Measurements from ENCODE around the gene DHX30. TPM values are rescaled to one million over a fixed set of nuclear protein-coding genes. Genes with fewer than 3 reads are reported as not detected.

The DHX30 gene
- total RNA-seq, 1 experiment from 2014 or later, result 65.1 TPM

DNA sequence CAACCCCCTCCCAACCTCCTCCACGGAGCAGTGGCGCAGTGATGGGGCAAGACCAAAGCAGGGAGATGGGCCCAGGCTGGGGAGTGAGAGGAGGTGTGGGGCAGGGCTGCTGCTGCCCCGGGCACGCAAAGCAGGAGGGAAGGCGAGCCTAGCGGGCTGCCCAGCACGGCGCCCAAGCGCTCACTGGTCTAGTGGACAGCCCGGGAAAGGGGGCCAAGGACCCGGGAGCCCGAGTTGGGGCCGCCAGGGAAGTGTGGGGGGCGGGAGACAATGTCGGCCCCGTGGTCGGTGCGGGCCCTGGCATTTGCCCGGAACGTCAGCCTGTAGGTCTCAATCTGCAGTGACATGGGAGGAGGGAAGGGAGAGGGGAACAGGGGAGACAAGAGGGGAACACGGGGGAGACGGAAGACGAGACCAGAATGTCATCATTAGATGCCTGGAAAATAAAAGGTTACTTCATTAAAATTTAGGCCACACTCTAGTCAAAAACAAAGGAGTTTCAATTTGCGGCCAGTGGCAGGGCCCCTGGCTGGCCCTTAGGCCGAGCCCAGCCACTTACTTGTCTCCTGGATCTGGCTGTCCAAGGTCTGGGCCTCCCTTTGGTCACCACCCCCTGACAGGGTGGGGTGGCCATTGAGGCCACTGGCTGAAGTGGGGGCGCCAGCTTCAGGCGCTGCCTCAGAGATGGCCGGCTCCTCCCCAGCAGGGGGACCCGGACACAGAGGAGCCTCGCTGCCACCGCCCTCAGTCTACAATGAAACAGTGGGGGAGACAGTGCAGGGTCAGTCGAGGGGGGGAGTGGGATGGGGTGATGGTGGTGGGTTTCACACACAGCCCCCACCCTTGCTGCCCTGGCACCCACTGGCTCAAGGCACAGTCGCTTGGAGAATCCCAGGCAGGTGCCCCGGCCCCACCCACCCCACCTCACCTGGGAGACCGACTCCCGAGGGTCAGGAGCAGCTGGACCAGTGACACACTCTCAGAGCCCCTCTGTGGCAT lies 50.0 kb downstream of the DHX30 start:
- Histone ChIP-seq H3K27ac (ENCODE audit: low read length) (no peak overlapping the region), H3K36me3 (ENCODE audit: control insufficient read depth, insufficient read depth, low read length) (no peaks in the 10 kb centered on the region), H3K9me3 (ENCODE audit: control insufficient read depth, insufficient read depth, low read depth, low read length) (no peaks in the 10 kb centered on the region), H3K4me3 (ENCODE audit: low read depth in 2 of 2, low read length in 2 of 2) (no peak overlapping the region), H3K27me3 (ENCODE audit: control insufficient read depth, insufficient read depth, low read length) (no peaks in the 10 kb centered on the region), H3K4me1 (ENCODE audit: control insufficient read depth, insufficient read depth, low read length) (no peaks in the 10 kb centered on the region)
- BruUV-seq (replicated peaks), result no TSS peak
- intact Hi-C loops (cut with micrococcal nuclease; ENCODE audit: unreplicated experiment) (loop anchor here (10.0 kb wide), 1 partner anchor 302 kb away; no protein-coding TSS in a partner anchor), in situ Hi-C loops (cut with HindIII; ENCODE audit: low pct_unique_long_range_greater_than_20kb, low sequenced_read_pairs) (no loop called here)
- DNase-seq (ENCODE audit: low read depth, low spot score), result no peak
- CTCF ChIA-PET, result no interaction called here
- TF ChIP-seq, protein P1, sequence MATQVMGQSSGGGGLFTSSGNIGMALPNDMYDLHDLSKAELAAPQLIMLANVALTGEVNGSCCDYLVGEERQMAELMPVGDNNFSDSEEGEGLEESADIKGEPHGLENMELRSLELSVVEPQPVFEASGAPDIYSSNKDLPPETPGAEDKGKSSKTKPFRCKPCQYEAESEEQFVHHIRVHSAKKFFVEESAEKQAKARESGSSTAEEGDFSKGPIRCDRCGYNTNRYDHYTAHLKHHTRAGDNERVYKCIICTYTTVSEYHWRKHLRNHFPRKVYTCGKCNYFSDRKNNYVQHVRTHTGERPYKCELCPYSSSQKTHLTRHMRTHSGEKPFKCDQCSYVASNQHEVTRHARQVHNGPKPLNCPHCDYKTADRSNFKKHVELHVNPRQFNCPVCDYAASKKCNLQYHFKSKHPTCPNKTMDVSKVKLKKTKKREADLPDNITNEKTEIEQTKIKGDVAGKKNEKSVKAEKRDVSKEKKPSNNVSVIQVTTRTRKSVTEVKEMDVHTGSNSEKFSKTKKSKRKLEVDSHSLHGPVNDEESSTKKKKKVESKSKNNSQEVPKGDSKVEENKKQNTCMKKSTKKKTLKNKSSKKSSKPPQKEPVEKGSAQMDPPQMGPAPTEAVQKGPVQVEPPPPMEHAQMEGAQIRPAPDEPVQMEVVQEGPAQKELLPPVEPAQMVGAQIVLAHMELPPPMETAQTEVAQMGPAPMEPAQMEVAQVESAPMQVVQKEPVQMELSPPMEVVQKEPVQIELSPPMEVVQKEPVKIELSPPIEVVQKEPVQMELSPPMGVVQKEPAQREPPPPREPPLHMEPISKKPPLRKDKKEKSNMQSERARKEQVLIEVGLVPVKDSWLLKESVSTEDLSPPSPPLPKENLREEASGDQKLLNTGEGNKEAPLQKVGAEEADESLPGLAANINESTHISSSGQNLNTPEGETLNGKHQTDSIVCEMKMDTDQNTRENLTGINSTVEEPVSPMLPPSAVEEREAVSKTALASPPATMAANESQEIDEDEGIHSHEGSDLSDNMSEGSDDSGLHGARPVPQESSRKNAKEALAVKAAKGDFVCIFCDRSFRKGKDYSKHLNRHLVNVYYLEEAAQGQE (IDR thresholded peaks at IDR 0.05; ENCODE audit: insufficient read depth in 1 of 2, low read depth in 2 of 2, low read length in 1 of 2), result no peak
- TF ChIP-seq POLR2AphosphoS5 (IDR thresholded peaks at IDR 0.05; ENCODE audit: low read depth, low read length) (no peak), SIN3A (IDR thresholded peaks at IDR 0.05; ENCODE audit: borderline replicate concordance, insufficient read depth, low read depth, low read length) (no peak), TCF7L2 (IDR thresholded peaks at IDR 0.05; ENCODE audit: low read depth, low read length) (no peak)
- TF ChIP-seq, protein P2, sequence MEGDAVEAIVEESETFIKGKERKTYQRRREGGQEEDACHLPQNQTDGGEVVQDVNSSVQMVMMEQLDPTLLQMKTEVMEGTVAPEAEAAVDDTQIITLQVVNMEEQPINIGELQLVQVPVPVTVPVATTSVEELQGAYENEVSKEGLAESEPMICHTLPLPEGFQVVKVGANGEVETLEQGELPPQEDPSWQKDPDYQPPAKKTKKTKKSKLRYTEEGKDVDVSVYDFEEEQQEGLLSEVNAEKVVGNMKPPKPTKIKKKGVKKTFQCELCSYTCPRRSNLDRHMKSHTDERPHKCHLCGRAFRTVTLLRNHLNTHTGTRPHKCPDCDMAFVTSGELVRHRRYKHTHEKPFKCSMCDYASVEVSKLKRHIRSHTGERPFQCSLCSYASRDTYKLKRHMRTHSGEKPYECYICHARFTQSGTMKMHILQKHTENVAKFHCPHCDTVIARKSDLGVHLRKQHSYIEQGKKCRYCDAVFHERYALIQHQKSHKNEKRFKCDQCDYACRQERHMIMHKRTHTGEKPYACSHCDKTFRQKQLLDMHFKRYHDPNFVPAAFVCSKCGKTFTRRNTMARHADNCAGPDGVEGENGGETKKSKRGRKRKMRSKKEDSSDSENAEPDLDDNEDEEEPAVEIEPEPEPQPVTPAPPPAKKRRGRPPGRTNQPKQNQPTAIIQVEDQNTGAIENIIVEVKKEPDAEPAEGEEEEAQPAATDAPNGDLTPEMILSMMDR (IDR thresholded peaks at IDR 0.05), result no peak
- no peak for ATAC-seq
- POLR2A ChIA-PET, result no interaction called here

DNA sequence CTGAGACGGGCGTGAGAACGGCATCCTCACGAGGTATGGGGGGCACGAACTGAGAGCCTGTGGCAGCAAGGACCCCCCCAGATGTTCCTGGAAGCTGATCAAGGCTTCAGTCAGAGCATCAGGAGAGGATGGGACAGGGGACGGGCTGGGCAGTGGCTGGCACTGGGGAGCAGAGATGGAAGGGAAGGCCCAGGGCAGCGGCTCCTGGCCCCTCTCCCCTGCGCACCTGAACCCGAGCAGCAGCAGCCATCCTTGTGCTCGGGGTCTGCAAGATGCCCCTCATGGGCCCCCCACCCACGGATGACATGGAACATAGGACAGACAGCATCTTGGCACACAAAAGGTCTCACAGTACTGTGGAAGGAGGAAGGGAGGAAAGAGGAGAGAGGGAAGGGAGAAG lies 51.3 kb downstream of the DHX30 start:
- POLR2A ChIA-PET, result no interaction called here
- ATAC-seq (no peak), DNase-seq (ENCODE audit: low read depth, low spot score) (no peak)
- no TSS peak for BruUV-seq (replicated peaks)
- no peaks in the 10 kb centered on the region for H3K4me1 ChIP-seq (ENCODE audit: control insufficient read depth, insufficient read depth, low read length)
- no peak overlapping the region for H3K27ac ChIP-seq (ENCODE audit: low read length)
- H3K4me3 ChIP-seq (ENCODE audit: low read depth in 2 of 2, low read length in 2 of 2), result no peak overlapping the region
- no peaks in the 10 kb centered on the region for H3K36me3 ChIP-seq (ENCODE audit: control insufficient read depth, insufficient read depth, low read length)
- CTCF ChIA-PET, result no interaction called here
- no peaks in the 10 kb centered on the region for H3K27me3 ChIP-seq (ENCODE audit: control insufficient read depth, insufficient read depth, low read length)
- no peaks in the 10 kb centered on the region for H3K9me3 ChIP-seq (ENCODE audit: control insufficient read depth, insufficient read depth, low read depth, low read length)
- TF ChIP-seq TCF7L2 (IDR thresholded peaks at IDR 0.05; ENCODE audit: low read depth, low read length) (no peak), SIN3A (IDR thresholded peaks at IDR 0.05; ENCODE audit: borderline replicate concordance, insufficient read depth, low read depth, low read length) (no peak), POLR2AphosphoS5 (IDR thresholded peaks at IDR 0.05; ENCODE audit: low read depth, low read length) (no peak)
- TF ChIP-seq, protein P2 (IDR thresholded peaks at IDR 0.05), result no peak
- TF ChIP-seq, protein P1 (IDR thresholded peaks at IDR 0.05; ENCODE audit: insufficient read depth in 1 of 2, low read depth in 2 of 2, low read length in 1 of 2), result no peak
- in situ Hi-C loops (cut with HindIII; ENCODE audit: low pct_unique_long_range_greater_than_20kb, low sequenced_read_pairs) (no loop called here), intact Hi-C loops (cut with micrococcal nuclease; ENCODE audit: unreplicated experiment) (loop anchor here (10.0 kb wide), 1 partner anchor 301 kb away; no protein-coding TSS in a partner anchor)
